ENCODE data around the gene SPTBN1.

SPTBN1 gene

GRCh38 chr2:54598347-54599325 is 142.5 kb downstream of the SPTBN1 start:
- H2AFZ ChIP-seq (ENCODE audit: low read length, unreplicated experiment), result no peak overlapping the region
- H3K4me3 ChIP-seq (ENCODE audit: low read depth, low read length), result no peak overlapping the region
- H3K4me1 ChIP-seq (ENCODE audit: control insufficient read depth, insufficient read depth, low read length, unreplicated experiment), result peaks cover 12% of the 10 kb centered on the region
- H3K36me3 ChIP-seq (ENCODE audit: insufficient read depth, low read length), result peaks cover 12% of the 10 kb centered on the region; the same call in 1 of the 2 replicates
- H3K27ac ChIP-seq (ENCODE audit: low read depth, low read length), result no peak overlapping the region
- no peaks in the 10 kb centered on the region for H3K27me3 ChIP-seq (ENCODE audit: insufficient read depth, low read length)
- peaks cover 91% of the 10 kb centered on the region for H3K79me2 ChIP-seq (ENCODE audit: control insufficient read depth, insufficient read depth, low read length, unreplicated experiment)

DNA sequence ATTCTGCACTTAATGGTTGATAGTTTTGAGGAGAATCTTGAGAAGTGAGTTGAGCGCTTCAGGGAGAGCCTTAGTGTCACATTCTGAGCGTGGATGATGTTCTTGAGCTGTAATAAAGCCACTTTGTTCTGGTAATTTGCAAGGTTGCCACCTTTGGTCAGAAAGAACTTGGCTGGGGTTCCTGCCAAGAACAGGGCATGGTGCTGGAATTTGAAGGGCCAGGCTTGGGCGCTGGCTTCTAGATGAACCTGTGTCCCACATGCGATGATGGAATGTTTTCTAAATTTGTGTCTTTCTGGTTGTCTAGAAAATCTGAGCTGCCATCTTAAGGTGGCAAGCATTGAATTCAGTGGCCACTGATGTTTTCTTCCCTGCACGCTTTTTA is 143.2 kb downstream of the SPTBN1 start:
- Histone ChIP-seq H3K79me2 (ENCODE audit: control insufficient read depth, insufficient read depth, low read length, unreplicated experiment) (peaks cover 92% of the 10 kb centered on the region), H3K27ac (ENCODE audit: low read depth, low read length) (no peak overlapping the region), H2AFZ (ENCODE audit: low read length, unreplicated experiment) (no peak overlapping the region), H3K27me3 (ENCODE audit: insufficient read depth, low read length) (no peaks in the 10 kb centered on the region), H3K4me1 (ENCODE audit: control insufficient read depth, insufficient read depth, low read length, unreplicated experiment) (peaks cover 14% of the 10 kb centered on the region), H3K4me3 (ENCODE audit: low read depth, low read length) (no peak overlapping the region), H3K36me3 (ENCODE audit: insufficient read depth, low read length) (peaks cover 12% of the 10 kb centered on the region; the same call in 1 of the 2 replicates)

DNA sequence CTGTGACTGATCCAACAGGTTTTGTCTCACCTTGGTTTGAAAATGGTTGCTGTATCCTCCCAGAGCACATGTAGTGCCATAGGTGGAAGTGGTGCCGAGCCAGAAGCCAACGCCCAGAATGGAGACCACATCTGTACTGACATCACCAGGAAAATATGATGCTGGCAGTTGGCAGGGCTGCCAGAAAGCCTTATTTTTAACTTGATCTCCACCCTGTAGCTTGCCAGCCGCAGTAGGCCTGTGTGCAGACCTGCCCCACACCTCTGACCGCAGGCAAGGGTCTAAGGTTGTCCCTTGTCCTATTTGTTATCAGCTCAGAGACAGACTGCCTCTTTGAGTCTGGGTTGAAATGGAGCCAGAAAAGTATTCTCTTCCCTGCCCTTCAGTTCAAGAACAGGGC is 143.8 kb downstream of the SPTBN1 start:
- peaks cover 94% of the 10 kb centered on the region for H3K79me2 ChIP-seq (ENCODE audit: control insufficient read depth, insufficient read depth, low read length, unreplicated experiment)
- peaks cover 12% of the 10 kb centered on the region; the same call in 1 of the 2 replicates for H3K36me3 ChIP-seq (ENCODE audit: insufficient read depth, low read length)
- H3K4me1 ChIP-seq (ENCODE audit: control insufficient read depth, insufficient read depth, low read length, unreplicated experiment), result peaks cover 19% of the 10 kb centered on the region
- H3K4me3 ChIP-seq (ENCODE audit: low read depth, low read length), result no peak overlapping the region
- no peak overlapping the region for H2AFZ ChIP-seq (ENCODE audit: low read length, unreplicated experiment)
- H3K27ac ChIP-seq (ENCODE audit: low read depth, low read length), result no peak overlapping the region
- no peaks in the 10 kb centered on the region for H3K27me3 ChIP-seq (ENCODE audit: insufficient read depth, low read length)

- Histone ChIP-seq H2AFZ (ENCODE audit: low read length, unreplicated experiment) (no peak overlapping the region), H3K27ac (ENCODE audit: low read depth, low read length) (no peak overlapping the region), H3K4me1 (ENCODE audit: control insufficient read depth, insufficient read depth, low read length, unreplicated experiment) (peaks cover 33% of the 10 kb centered on the region), H3K79me2 (ENCODE audit: control insufficient read depth, insufficient read depth, low read length, unreplicated experiment) (peaks cover 94% of the 10 kb centered on the region), H3K4me3 (ENCODE audit: low read depth, low read length) (no peak overlapping the region), H3K27me3 (ENCODE audit: insufficient read depth, low read length) (no peaks in the 10 kb centered on the region), H3K36me3 (ENCODE audit: insufficient read depth, low read length) (peaks cover 14% of the 10 kb centered on the region)
Observed at GRCh38 chr2:54601339-54601738, 145.2 kb downstream of the SPTBN1 start.

DNA sequence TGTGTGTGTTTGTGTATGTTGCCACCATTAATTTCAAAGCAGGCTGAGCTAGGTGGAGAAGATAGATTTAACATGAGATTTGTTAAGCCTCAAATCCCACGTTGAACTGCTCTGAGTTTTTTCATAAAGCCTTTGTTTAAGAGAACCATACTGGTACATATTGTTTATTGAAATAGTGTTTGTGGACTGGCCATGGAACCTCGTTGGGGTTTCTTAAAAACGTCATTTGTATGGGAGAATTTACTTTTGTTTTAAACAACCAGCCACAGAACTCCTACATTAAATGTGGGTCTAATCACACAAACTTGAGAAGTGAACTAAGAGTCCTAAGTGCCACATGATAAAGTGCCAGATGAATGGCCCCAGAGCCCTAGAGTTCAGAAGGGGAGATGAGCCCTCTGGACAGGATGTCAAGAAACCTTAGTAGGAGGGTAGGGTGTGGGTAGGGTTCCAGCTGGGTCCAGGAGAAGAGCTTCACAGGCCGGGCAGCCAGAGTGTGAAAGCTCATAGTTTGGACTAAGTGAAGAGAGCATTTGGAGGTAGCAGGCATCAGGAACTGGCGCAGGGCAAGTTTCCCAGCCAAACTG is 146.7 kb downstream of the SPTBN1 start:
- Histone ChIP-seq H2AFZ (ENCODE audit: low read length, unreplicated experiment) (no peak overlapping the region), H3K27me3 (ENCODE audit: insufficient read depth, low read length) (no peaks in the 10 kb centered on the region), H3K4me1 (ENCODE audit: control insufficient read depth, insufficient read depth, low read length, unreplicated experiment) (peaks cover 33% of the 10 kb centered on the region), H3K27ac (ENCODE audit: low read depth, low read length) (no peak overlapping the region), H3K36me3 (ENCODE audit: insufficient read depth, low read length) (peaks cover 14% of the 10 kb centered on the region), H3K4me3 (ENCODE audit: low read depth, low read length) (no peak overlapping the region), H3K79me2 (ENCODE audit: control insufficient read depth, insufficient read depth, low read length, unreplicated experiment) (peaks cover 91% of the 10 kb centered on the region)

DNA sequence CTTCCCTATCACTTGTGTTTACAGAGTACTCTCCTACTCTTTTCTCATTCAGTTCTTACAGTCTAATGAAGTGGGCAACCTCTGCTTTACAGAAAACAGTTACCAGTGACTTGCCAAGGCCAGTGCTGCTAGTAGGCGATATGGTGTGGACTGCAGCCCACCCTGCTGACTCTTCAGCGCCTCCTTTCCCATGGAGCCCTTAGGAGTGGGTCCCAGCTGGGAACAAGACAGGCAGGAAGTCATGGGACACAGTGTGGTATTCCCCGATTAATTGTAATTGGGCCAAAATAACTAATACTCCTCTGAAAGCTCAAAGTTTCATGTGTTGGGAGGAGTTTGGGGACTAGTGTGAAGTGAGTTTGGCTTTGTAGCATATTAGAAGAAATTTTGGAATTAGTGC is 147.2 kb downstream of the SPTBN1 start:
- H2AFZ ChIP-seq (ENCODE audit: low read length, unreplicated experiment), result no peak overlapping the region
- H3K27me3 ChIP-seq (ENCODE audit: insufficient read depth, low read length), result no peaks in the 10 kb centered on the region
- no peak overlapping the region for H3K27ac ChIP-seq (ENCODE audit: low read depth, low read length)
- H3K36me3 ChIP-seq (ENCODE audit: insufficient read depth, low read length), result peaks cover 13% of the 10 kb centered on the region
- peaks cover 91% of the 10 kb centered on the region for H3K79me2 ChIP-seq (ENCODE audit: control insufficient read depth, insufficient read depth, low read length, unreplicated experiment)
- H3K4me1 ChIP-seq (ENCODE audit: control insufficient read depth, insufficient read depth, low read length, unreplicated experiment), result peaks cover 33% of the 10 kb centered on the region
- H3K4me3 ChIP-seq (ENCODE audit: low read depth, low read length), result no peak overlapping the region

GRCh38 chr2:54603796-54604195 is 147.7 kb downstream of the SPTBN1 start:
- Histone ChIP-seq H3K79me2 (ENCODE audit: control insufficient read depth, insufficient read depth, low read length, unreplicated experiment) (peaks cover 91% of the 10 kb centered on the region), H3K36me3 (ENCODE audit: insufficient read depth, low read length) (peaks cover 8% of the 10 kb centered on the region), H2AFZ (ENCODE audit: low read length, unreplicated experiment) (no peak overlapping the region), H3K27me3 (ENCODE audit: insufficient read depth, low read length) (no peaks in the 10 kb centered on the region), H3K27ac (ENCODE audit: low read depth, low read length) (no peak overlapping the region), H3K4me3 (ENCODE audit: low read depth, low read length) (no peak overlapping the region), H3K4me1 (ENCODE audit: control insufficient read depth, insufficient read depth, low read length, unreplicated experiment) (peaks cover 33% of the 10 kb centered on the region)

- H3K27me3 ChIP-seq (ENCODE audit: insufficient read depth, low read length), result no peaks in the 10 kb centered on the region
- H3K4me1 ChIP-seq (ENCODE audit: control insufficient read depth, insufficient read depth, low read length, unreplicated experiment), result peaks cover 34% of the 10 kb centered on the region
- no peak overlapping the region for H3K4me3 ChIP-seq (ENCODE audit: low read depth, low read length)
- H3K36me3 ChIP-seq (ENCODE audit: insufficient read depth, low read length), result peaks cover 2% of the 10 kb centered on the region
- no peak overlapping the region for H3K27ac ChIP-seq (ENCODE audit: low read depth, low read length)
- peaks cover 93% of the 10 kb centered on the region for H3K79me2 ChIP-seq (ENCODE audit: control insufficient read depth, insufficient read depth, low read length, unreplicated experiment)
- no peak overlapping the region for H2AFZ ChIP-seq (ENCODE audit: low read length, unreplicated experiment)
Observed at GRCh38 chr2:54604871-54605270, 148.7 kb downstream of the SPTBN1 start.

GRCh38 chr2:54605836-54606235 is 149.7 kb downstream of the SPTBN1 start:
- Histone ChIP-seq H3K79me2 (ENCODE audit: control insufficient read depth, insufficient read depth, low read length, unreplicated experiment) (peaks cover 94% of the 10 kb centered on the region), H3K36me3 (ENCODE audit: insufficient read depth, low read length) (peaks cover 2% of the 10 kb centered on the region; the same call in 1 of the 2 replicates), H2AFZ (ENCODE audit: low read length, unreplicated experiment) (no peak overlapping the region), H3K27me3 (ENCODE audit: insufficient read depth, low read length) (no peaks in the 10 kb centered on the region), H3K4me3 (ENCODE audit: low read depth, low read length) (no peak overlapping the region), H3K27ac (ENCODE audit: low read depth, low read length) (no peak overlapping the region), H3K4me1 (ENCODE audit: control insufficient read depth, insufficient read depth, low read length, unreplicated experiment) (peaks cover 30% of the 10 kb centered on the region)

- Histone ChIP-seq H3K4me1 (ENCODE audit: control insufficient read depth, insufficient read depth, low read length, unreplicated experiment) (peaks cover 30% of the 10 kb centered on the region), H3K4me3 (ENCODE audit: low read depth, low read length) (no peak overlapping the region), H3K36me3 (ENCODE audit: insufficient read depth, low read length) (peaks cover 2% of the 10 kb centered on the region; the same call in 1 of the 2 replicates), H2AFZ (ENCODE audit: low read length, unreplicated experiment) (no peak overlapping the region), H3K79me2 (ENCODE audit: control insufficient read depth, insufficient read depth, low read length, unreplicated experiment) (peaks cover 90% of the 10 kb centered on the region), H3K27me3 (ENCODE audit: insufficient read depth, low read length) (no peaks in the 10 kb centered on the region), H3K27ac (ENCODE audit: low read depth, low read length) (no peak overlapping the region)
Observed at GRCh38 chr2:54606393-54606958, 150.3 kb downstream of the SPTBN1 start.

All from ACC112 (cell line).